SK-N-SH treated with all-trans-retinoic acid at 6 μM for 48 hours (cell line): ENCODE measurements around the gene CMTM2.

Experiments
- ATAC-seq: fragments of 200-7000 bp; cut with Tn5 transposase; 3 replicates; pipeline ENCODE4 v1.9.1; 2020; ENCODE audit warnings: mild to moderate bottlenecking, moderate library complexity
- BACH2 ChIP-seq: fragments of 250-450 bp; sonication (Bioruptor Pico); IDR thresholded peaks from 2 replicates; pipeline ENCODE4 v1.9.0; 2021; ENCODE audit warnings: mild to moderate bottlenecking, borderline replicate concordance
- CSDC2 ChIP-seq: fragments of 250-450 bp; sonication (Bioruptor Pico); IDR thresholded peaks from 2 replicates; pipeline ENCODE4 v1.5.0; 2020; ENCODE audit warnings: mild to moderate bottlenecking, moderate library complexity
- CSRNP3 ChIP-seq: fragments of 250-450 bp; sonication (Bioruptor Pico); IDR thresholded peaks from 2 replicates; pipeline ENCODE4 v1.5.1; 2021; ENCODE audit warnings: mild to moderate bottlenecking, moderate library complexity
- ESRRG ChIP-seq: fragments of 250-450 bp; sonication (Bioruptor Pico); IDR thresholded peaks from 2 replicates; pipeline ENCODE4 v1.6.1; 2021; ENCODE audit warnings: mild to moderate bottlenecking
- GLIS3 ChIP-seq: fragments of 250-450 bp; sonication (Bioruptor Pico); IDR thresholded peaks from 2 replicates; pipeline ENCODE4 v1.5.0; 2020; ENCODE audit warnings: mild to moderate bottlenecking, moderate library complexity
- ISL1 ChIP-seq: fragments of 250-450 bp; sonication (Bioruptor Pico); IDR thresholded peaks from 2 replicates; pipeline ENCODE4 v2.1.2; 2022; ENCODE audit warnings: mild to moderate bottlenecking, moderate library complexity
- OSR1 ChIP-seq: fragments of 250-450 bp; sonication (Bioruptor Pico); IDR thresholded peaks from 2 replicates; pipeline ENCODE4 v1.8.0; 2022; ENCODE audit warnings: moderate library complexity, mild to moderate bottlenecking, inconsistent platforms
- POU6F1 ChIP-seq: fragments of 250-450 bp; sonication (Bioruptor Pico); IDR thresholded peaks from 2 replicates; pipeline ENCODE4 v1.8.0; 2021; ENCODE audit warnings: low read depth, mild to moderate bottlenecking, moderate library complexity, borderline replicate concordance
- PPARA ChIP-seq: fragments of 250-450 bp; sonication (Bioruptor Pico); IDR thresholded peaks from 2 replicates; pipeline ENCODE4 v1.5.0; 2020; ENCODE audit warnings: mild to moderate bottlenecking, borderline replicate concordance
- RARB ChIP-seq: fragments of 250-450 bp; sonication (Bioruptor Pico); IDR thresholded peaks from 2 replicates; pipeline ENCODE4 v1.8.0; 2021; ENCODE audit warnings: mild to moderate bottlenecking, moderate library complexity
- SNAI2 ChIP-seq: fragments of 250-450 bp; sonication (Bioruptor Pico); IDR thresholded peaks from 2 replicates; pipeline ENCODE4 v1.5.0; 2020; ENCODE audit warnings: mild to moderate bottlenecking, moderate library complexity
- TCF4 ChIP-seq: fragments of 250-450 bp; sonication (Bioruptor Pico); IDR thresholded peaks from 2 replicates; pipeline ENCODE4 v1.8.0; 2021; ENCODE audit warnings: mild to moderate bottlenecking, moderate library complexity, borderline replicate concordance
- TOX ChIP-seq: fragments of 250-450 bp; sonication (Bioruptor Pico); IDR thresholded peaks from 2 replicates; pipeline ENCODE4 v1.8.0; 2021; ENCODE audit warnings: mild to moderate bottlenecking, moderate library complexity, borderline replicate concordance
- TSHZ2 ChIP-seq: fragments of 250-450 bp; sonication (Bioruptor Pico); IDR thresholded peaks from 2 replicates; pipeline ENCODE4 v1.5.0; 2020; ENCODE audit warnings: mild to moderate bottlenecking, moderate library complexity
- ZC3H10 ChIP-seq: fragments of 250-450 bp; sonication (Bioruptor Pico); IDR thresholded peaks from 2 replicates; pipeline ENCODE4 v1.5.1; 2021; ENCODE audit warnings: mild to moderate bottlenecking, moderate library complexity
- ZFP3 ChIP-seq: fragments of 250-450 bp; sonication (Bioruptor Pico); IDR thresholded peaks from 2 replicates; pipeline ENCODE4 v1.5.0; 2020; ENCODE audit warnings: mild to moderate bottlenecking, moderate library complexity
- ZFP30 ChIP-seq: fragments of 450-650 bp; formaldehyde crosslinking; IDR thresholded peaks from 2 replicates; pipeline ENCODE4 v1.5.0; 2022; ENCODE audit warnings: mild to moderate bottlenecking, moderate library complexity
- ZNF565 ChIP-seq: fragments of 450-650 bp; formaldehyde crosslinking; conservative IDR thresholded peaks from 2 replicates; pipeline ENCODE4 v1.5.0; 2020; ENCODE audit warnings: low read depth, mild to moderate bottlenecking, moderate library complexity
- ZNF70 ChIP-seq: fragments of 450-650 bp; formaldehyde crosslinking; IDR thresholded peaks from 2 replicates; pipeline ENCODE4 v1.5.0; 2020; ENCODE audit warnings: mild to moderate bottlenecking, moderate library complexity
- TF ChIP-seq, protein P1 (sequence below): fragments of 250-450 bp; sonication (Bioruptor Pico); IDR thresholded peaks from 2 replicates; pipeline ENCODE4 v1.5.1; 2020; ENCODE audit warnings: low read depth, mild to moderate bottlenecking, moderate library complexity

The CMTM2 gene

GRCh38 chr16:66619534-66620428, 40.5 kb downstream of the CMTM2 start:
- ATAC-seq = no peak
- TF ChIP-seq OSR1 (CRISPR knock-in tag) (no peak), ESRRG (CRISPR knock-in tag) (no peak), TCF4 (CRISPR knock-in tag) (no peak), ZNF70 (CRISPR knock-in tag) (no peak), ZNF565 (no peak), TSHZ2 (CRISPR knock-in tag) (no peak), RARB (CRISPR knock-in tag) (no peak), GLIS3 (no peak), PPARA (CRISPR knock-in tag) (no peak), ZFP30 (no peak), ZFP3 (CRISPR knock-in tag) (no peak), ZC3H10 (no peak), SNAI2 (CRISPR knock-in tag) (no peak), TOX (CRISPR knock-in tag) (no peak)
- TF ChIP-seq, protein P1, sequence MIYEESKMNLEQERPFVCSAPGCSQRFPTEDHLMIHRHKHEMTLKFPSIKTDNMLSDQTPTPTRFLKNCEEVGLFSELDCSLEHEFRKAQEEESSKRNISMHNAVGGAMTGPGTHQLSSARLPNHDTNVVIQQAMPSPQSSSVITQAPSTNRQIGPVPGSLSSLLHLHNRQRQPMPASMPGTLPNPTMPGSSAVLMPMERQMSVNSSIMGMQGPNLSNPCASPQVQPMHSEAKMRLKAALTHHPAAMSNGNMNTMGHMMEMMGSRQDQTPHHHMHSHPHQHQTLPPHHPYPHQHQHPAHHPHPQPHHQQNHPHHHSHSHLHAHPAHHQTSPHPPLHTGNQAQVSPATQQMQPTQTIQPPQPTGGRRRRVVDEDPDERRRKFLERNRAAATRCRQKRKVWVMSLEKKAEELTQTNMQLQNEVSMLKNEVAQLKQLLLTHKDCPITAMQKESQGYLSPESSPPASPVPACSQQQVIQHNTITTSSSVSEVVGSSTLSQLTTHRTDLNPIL = no peak

DNA sequence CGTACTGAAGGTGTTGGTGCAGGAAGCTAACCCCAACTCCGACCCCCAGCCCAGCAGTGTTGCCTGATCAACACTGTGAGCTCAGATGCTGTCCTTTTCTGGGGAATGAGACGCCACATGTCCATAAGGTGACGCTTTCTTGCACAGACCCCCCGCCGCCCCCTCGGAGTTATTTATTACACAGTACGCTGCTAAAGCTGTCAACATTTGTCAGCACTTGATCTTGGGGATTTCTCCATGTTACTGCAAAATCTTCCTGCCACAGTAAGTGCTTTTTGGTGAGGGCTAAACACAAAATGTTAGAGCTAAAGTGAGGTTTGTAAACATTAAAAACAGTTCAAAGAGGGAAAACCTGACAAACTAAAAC, 41.1 kb downstream of the CMTM2 start:
- no peak for TF ChIP-seq ZFP3 (CRISPR knock-in tag)
- no peak for ATAC-seq

- no peak for ATAC-seq
- TF ChIP-seq OSR1 (CRISPR knock-in tag) = no peak
Measured at GRCh38 chr16:66621973-66622372, 42.7 kb downstream of the CMTM2 start.

GRCh38 chr16:66622863-66623262, 43.6 kb downstream of the CMTM2 start:
- TF ChIP-seq, protein P1 = no peak
- TF ChIP-seq CSDC2 (CRISPR knock-in tag) (no peak), TSHZ2 (CRISPR knock-in tag) (no peak), ZC3H10 (no peak), OSR1 (CRISPR knock-in tag) (no peak), BACH2 (no peak), PPARA (CRISPR knock-in tag) (no peak), ZFP3 (CRISPR knock-in tag) (no peak), POU6F1 (CRISPR knock-in tag) (no peak), CSRNP3 (CRISPR knock-in tag) (no peak), ISL1 (CRISPR knock-in tag) (no peak), TOX (CRISPR knock-in tag) (no peak)
- ATAC-seq = no peak
